Measurements from ENCODE around the gene ANGPTL8. TPM values are rescaled to one million over a fixed set of nuclear protein-coding genes. Genes with fewer than 3 reads are reported as not detected.

The ANGPTL8 gene
- total and polyA plus RNA-seq, 2 of the 4 experiments (the other 2 are of a cell fraction), result not detected

DNA sequence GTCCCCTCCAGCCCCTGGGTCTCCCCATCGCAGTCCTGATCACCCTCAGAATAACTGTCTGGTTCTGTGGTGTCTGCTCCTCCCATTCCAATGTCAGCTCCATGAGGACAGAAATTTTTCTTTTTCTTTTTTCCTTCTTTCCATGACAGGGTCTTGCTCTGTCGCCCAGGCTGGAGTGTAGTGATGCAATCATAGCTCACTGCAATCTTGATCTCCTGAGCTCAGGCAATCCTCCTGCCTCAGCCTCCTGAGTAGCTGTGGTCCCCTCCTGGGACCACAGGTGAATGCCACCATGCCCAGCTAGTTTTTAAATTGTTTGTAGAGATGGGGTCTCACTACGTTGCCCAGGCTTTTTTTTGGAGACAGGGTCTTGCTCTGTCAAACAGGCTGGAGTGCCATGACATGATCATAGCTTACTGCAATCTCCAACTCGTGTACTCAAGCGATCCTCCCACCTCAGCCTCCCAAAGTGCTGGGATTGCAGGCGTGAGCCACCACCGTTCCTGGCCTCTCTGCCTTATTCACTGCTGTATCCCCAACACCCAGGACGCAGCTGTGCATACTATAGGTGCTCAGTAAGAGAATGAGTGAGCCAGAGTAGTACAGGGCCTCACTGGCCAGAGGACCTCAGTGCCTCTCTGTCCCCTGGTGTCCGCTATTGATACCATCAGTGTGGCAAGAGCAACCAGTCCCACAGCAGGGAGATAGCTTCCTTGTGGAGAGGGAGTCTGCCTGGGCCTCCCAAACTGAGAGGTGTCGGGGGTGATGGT is 28.1 kb downstream of the ANGPTL8 start:
- peak; percentile 45; the same call in 1 of the 2 replicates for TF ChIP-seq CEBPB (IDR thresholded peaks at IDR 0.05; ENCODE audit: low read depth, low read length)
- TF ChIP-seq RAD21 (IDR thresholded peaks at IDR 0.05; ENCODE audit: low read length), result no peak
- no peaks in the 10 kb centered on the region for H3K9me3 ChIP-seq (ENCODE audit: control insufficient read depth, insufficient read depth, low read length)
- no peak overlapping the region for H3K4me2 ChIP-seq (ENCODE audit: low read depth, low read length)
- 0 out of 2 replicates have a peak overlapping the region, but pooled peaks have one; percentile 9 for H4K91ac ChIP-seq (ENCODE audit: insufficient read depth, low read depth, low read length)
- no peak overlapping the region for H3K14ac ChIP-seq (replicated peaks; ENCODE audit: low read depth, low read length)
- H3K36me3 ChIP-seq (ENCODE audit: control insufficient read depth, insufficient read depth, low read length), result no peaks in the 10 kb centered on the region
- H3K18ac ChIP-seq (ENCODE audit: low read depth, low read length), result no peak overlapping the region
- H4K20me1 ChIP-seq (ENCODE audit: insufficient read depth, low read length), result no peaks in the 10 kb centered on the region
- POLR2A ChIA-PET (ENCODE audit: unreplicated experiment), result no interaction called here
- no peaks in the 10 kb centered on the region; the same call in 1 of the 2 replicates for H3K27me3 ChIP-seq (ENCODE audit: control insufficient read depth, insufficient read depth, low read length)
- intact Hi-C loops (cut with micrococcal nuclease) (no loop called here), dilution Hi-C loops (cut with HindIII; ENCODE audit: low sequenced_read_pairs, unreplicated experiment) (no loop called here), in situ Hi-C loops (cut with MboI; ENCODE audit: low sequenced_read_pairs) (no loop called here)
- no peak overlapping the region for H3K56ac ChIP-seq (ENCODE audit: extremely low read depth, insufficient read depth, low read length)
- H2BK5ac ChIP-seq (ENCODE audit: low read depth, low read length, poor library complexity, severe bottlenecking), result no peak overlapping the region
- H3K79me1 ChIP-seq (ENCODE audit: low read depth in 1 of 2, low read length in 2 of 2), result no peaks in the 10 kb centered on the region
- no peak overlapping the region for H2AFZ ChIP-seq (replicated peaks; ENCODE audit: low read length, poor library complexity)
- H3K9me1 ChIP-seq (ENCODE audit: insufficient read depth, low read length), result peaks cover 8% of the 10 kb centered on the region
- no peak overlapping the region for H4K5ac ChIP-seq (ENCODE audit: low read depth, low read length)
- H2BK20ac ChIP-seq (ENCODE audit: low read depth, low read length), result no peak overlapping the region
- peak overlapping the region; percentile 47 for H3K4ac ChIP-seq (ENCODE audit: low read depth, low read length)
- no peak overlapping the region for H2BK120ac ChIP-seq (ENCODE audit: low read depth, low read length)
- peak overlapping the region; percentile 33; the same call in 1 of the 2 replicates for H3K23ac ChIP-seq (ENCODE audit: low read depth, low read length)
- no TSS peak for BruUV-seq (replicated peaks)
- H3K27ac ChIP-seq (ENCODE audit: insufficient read depth, low read length), result no peak overlapping the region
- 86% methylated on average over 4 of the region's 10 CpGs; no CpG with 5 or more reads in 1 of the 2 experiments for WGBS, 2 experiments (ENCODE audit: extremely low coverage in 2 of 2, insufficient read length in 1 of 2)
- peaks cover 14% of the 10 kb centered on the region for H3K4me1 ChIP-seq (ENCODE audit: control insufficient read depth, insufficient read depth, low read length)
- ATAC-seq (ENCODE audit: low read depth) (no peak), DNase-seq (no peak)
- no peak overlapping the region for H2BK15ac ChIP-seq (ENCODE audit: low read depth, low read length)
- H2AK5ac ChIP-seq (ENCODE audit: low read depth, low read length), result peak overlapping the region; percentile 35; the same call in 1 of the 2 replicates
- CTCF ChIA-PET, result no interaction called here
- H2AK9ac ChIP-seq (replicated peaks; ENCODE audit: low read depth, low read length, poor library complexity), result no peak overlapping the region
- peak overlapping the region in 1 of 2 experiments; percentile 9; a peak in 1 of 4 replicates for H4K8ac ChIP-seq (ENCODE audit: low read depth in 2 of 2, low read length in 2 of 2)
- no peak overlapping the region for H3K9ac ChIP-seq (ENCODE audit: low read depth, low read length)
- no peak overlapping the region for H3K4me3 ChIP-seq (ENCODE audit: insufficient read depth, low read depth, low read length)

Measured in IMR-90 (cell line).